Hippocampal formation (tissue), 2 donors: ENCODE data around the gene RGR.
A peak's percentile ranks its signal among the peaks of the same experiment; 100 is the strongest.

Experiments used
- DNase-seq, 2 donors: peaks; one replicate each; lab custom pipeline; 2025; lab: John Stamatoyannopoulos, UW

RGR gene

DNA sequence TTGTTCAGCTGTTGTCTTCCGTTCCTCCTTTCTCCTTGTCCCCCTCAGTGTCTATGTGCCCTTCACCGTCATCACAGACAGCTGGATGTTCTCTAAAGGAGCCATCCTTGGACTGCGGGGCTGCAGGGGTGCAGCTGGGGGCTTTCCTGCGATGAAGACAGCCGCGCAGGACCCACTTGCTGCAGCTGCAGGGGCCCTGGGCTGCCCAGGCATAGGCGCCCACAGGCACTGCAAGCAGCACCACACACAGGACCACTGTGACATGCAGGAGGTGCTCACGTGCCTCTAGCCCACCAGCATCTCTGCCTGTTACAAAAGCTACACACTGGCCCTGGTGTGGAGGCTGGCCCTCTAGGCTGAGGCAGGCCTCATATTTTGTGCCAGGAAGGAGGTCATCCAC is 22.9 kb upstream of the RGR start:
- DNase-seq: no peak

DNA sequence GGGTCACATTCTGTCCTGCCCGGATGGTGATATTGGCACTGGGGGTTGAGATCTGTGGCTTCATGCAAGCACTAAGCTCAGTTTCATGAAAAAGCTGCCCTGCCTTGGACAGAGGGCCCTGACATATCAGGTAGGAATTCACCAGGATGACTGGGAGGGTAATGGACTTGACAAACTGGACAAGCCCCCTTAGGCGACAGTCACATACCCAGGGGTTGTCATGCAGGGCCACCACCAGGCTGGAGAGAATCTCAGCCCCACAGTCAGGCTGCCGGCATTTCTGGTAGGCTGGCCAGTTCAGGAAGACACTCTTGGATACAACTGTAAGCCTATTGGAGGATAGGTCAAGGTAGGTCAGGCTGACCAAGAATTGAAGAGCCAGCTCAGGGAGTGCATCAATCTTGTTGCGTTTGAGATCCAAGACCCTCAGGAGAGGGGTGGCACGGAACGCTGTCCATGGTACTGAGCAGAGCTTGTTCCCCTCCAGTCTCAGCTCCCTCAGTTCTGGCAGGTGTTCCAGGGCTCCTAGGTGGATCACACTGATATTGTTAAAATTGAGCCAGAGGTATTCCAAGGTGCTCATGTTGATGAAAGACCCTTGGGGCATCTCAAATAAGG is 20.3 kb upstream of the RGR start:
- DNase-seq: no peak

DNA sequence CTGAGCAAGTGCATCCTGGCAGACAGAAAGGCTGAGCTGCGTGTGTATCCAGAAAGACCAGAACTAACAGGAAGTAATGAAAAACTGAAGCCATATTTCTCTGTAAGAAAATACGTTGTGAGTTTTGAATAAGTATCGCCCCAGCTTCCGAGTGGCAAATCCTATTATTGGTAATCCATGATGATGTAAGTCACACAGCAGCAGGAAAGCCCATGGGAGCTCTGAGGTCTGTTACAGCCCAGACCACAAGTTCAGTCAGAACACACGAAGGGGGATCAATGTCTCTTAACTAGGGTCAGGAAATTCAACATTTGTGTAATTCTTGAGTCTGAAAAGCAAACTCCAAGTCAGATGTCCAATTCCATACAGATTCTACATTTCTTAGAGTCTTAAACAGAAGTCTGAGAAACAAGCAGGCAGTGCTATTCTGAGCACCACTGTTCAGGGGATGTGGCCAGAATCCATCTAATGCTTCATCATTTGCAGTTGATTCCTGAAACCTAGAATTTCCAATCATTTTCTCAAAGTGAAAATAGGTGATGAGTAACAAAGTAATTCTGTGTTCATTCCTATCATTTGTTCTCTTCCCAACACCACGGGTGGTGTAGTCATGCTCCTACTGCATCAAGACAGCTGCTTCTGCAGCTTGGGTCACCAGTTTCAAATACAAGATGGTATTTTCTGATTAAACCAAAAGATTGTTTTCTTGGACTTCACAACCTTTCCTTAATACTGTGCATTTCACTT is 19.3 kb upstream of the RGR start, which contains the start of gene LRIT2:
TSS of gene LRIT2 (minus strand) at position 118 of the 747 bp plus-strand sequence. CDS start at position 94, 24 bp downstream.
- no peak for DNase-seq

DNA sequence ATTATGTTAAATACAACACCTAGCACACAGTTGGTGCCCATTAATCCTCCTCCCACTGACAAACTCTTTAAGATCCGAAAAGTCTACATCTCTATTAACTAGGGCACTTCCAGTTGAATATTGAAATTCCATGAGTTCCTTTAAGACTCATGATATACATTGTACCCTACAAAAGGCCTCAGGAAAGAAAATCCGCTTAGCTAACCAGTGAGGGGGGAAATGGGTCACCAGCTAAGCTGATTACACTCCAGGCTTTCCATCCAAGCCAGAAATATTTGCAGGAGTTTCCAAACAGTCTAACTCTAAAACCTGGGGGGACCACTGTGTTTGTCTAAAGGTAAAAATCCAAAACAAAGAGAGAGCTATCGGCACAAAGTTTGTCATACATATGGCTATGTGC is 18.2 kb upstream of the RGR start:
- no peak for DNase-seq

DNA sequence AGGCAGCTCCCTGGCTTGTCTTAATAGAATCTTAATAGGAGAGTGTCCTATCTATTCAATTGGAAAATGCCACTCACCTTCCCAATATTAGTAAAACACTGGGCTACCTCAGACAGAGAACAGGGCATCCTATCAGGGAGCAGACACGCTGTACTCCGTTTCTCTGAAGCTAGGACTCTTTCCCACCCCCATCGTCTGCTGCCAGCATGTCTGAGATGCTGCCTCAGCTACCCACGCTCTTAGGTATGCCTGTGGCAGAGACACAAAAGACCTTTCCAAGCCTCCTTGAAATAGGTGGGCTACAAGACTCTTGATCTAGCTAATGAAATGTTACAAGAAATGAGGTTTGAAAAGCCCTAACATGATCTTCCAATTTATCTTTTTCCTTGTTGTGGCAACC is 17.0 kb upstream of the RGR start:
- no peak for DNase-seq

DNA sequence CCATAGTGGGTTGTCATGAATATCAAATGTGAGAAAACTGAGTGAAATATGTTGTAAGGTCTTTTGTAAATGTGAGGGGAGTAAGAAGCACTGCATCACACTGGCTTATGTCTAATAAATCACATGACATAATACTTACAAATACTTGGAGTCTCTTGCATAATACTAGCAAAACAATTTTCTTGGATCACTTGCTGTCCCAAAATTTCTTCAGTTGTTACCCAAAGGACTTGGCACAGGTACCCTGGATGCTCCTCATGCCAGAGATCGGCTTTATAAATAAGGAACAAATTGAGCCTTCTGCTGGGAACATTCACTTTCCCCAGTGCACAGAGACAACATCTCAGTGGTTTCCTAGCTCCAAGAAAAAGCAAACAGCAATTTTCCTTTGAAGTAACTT is 14.5 kb upstream of the RGR start:
- no peak for DNase-seq

DNA sequence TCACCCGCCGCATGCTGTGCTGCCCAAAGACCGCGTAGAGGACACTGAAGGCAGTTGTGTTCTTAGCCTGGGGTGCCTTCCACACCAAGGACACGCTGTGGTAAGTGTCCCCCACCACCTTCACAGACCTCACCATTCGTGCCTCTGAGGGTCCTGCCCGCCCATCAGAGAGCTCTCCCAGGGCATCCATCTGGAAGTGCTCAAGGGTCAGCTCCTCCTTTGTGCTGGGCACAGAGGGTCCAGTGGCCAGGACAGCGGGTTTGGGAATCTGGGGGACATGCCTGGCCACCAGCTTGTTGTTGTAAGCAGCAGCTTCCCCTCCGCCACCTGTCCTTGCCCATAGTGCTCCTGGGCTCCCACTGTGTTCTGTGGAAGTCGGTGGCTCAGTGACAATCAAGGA is 12.5 kb upstream of the RGR start:
- DNase-seq: no peak

DNA sequence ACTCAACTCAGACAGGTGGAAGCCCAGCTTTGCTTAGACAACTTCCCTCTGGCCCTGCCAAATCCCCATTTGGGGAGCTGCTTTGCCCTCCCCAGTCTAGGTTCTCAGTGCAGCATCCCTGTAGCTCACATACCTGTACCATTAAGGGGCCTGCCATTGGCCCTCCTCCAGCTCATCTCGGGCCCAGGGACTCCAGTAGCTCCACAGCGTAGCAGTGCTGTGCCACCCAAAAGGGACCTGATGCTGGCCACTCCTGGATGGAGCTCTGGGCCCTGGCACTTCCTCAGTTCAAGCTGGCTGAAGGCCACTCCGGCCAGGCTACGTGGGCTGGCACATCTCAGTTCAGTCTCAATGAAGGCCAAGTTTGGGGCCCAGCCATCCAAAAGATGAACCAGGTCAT is 10.9 kb upstream of the RGR start:
- DNase-seq: no peak

DNA sequence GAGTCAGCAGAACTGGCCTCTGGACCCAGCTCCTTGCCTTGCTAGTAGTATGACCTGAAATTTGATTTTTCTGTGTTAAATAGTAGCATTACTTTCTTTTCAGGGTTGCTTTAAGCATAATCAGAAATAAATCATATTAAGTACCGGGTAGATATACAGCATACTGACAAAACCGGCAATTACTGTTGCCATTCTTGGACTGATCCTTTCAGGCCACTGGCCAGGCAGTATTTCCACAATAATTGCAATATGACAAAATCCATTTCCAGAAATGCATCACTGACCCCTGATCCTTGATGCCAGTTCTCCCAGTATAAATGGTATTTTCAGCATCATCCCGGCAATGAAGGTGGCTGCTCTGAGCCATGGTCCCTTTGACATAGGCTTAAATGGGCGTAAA is 10.4 kb upstream of the RGR start:
- no peak for DNase-seq

DNA sequence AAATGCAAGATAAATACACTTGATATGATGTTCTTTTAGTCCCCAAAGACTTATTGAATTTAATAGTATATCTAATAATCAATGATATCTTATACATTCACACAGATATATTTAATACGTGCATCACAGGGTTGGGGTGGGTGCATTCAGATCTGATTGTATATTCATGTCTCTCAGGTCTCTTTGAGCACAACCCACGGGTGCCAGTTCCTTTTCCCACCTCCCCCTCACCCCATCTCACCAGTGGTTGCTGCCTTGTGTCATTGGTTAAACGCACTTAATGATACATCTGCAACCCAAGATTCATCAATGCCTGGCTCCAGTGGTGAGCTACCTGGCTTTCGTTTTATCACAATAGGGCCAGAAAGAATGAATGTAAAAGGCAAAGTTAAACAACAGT is 9.8 kb upstream of the RGR start:
- no peak for DNase-seq

DNA sequence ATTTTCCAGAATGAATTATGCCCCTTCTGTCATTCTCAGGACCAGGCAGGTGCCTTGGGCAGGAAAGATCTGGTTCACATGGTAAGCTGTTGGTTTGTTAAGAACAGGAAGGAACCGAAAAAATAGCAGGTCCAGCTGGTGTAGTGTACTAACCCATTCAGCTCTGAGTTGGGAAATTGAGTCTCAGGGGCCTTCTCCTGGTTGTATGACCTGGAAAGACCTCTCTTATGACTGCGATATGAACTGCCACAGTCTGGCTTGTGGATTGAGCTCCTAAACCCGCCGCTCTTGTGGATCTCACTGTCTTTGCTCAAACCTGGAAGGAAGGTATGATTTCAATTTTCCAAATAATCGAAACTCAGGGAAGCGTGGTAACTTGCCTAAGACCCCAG is 8.1 kb upstream of the RGR start:
- no peak for DNase-seq

DNA sequence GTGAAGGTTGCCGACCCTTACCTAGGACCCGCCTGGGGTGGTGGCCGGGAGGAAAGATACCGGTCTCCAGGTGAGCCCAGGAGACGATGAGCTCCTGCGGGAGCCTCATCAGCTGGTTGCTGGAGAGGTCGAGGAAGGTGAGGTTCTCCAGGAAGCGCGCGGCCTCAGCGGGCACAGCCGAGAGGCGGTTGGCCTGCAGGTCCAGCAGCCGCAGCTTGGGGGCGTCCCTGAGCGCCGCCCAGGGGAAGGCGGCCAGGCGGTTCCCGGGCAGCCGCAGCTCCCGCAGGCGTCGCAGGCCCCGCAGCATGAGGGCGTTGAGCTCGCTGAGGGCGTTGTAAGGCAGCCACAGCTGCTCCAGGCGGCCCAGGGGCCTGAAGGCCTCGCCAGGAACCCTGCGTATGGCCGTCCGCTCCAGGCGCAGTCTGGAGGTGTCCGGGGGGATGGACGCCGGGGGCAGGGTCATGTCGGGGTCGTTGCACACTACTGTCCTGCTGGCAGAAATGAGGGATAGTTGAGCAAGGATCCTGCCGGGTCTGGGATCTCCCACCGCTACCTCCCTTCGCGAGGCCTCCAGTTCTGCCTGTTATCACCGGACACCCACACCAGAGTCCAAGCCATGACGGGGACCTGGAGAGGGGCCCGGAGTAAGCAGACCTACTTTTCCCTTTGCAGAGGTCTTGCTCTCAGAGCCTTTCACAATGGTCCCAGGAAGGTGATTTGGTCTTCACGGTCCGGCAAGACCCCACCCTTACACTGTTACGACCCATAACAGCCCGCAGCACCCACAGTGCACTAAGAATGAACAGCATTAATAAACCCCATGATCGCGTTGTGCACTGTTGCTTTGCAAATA is 7.4 kb upstream of the RGR start:
- no peak for DNase-seq

DNA sequence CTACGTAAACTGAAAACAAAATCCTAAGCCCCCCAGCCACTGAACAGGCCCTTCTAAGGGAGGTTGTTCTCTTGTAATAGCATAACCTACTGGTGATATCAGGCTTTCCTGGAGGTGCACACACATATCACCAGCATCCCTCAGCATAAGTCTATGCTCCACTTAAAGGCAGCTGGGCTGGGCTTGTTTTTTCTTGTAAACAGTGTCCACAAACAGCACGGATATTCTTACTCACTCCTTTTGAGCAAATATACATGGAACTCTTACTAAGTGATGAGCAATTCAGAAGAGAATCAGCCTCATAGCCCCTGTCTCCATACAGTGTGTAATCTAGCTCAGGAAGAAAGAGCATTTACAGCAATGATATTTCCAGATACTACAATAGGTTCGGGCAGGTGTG is 5.9 kb upstream of the RGR start:
- DNase-seq: no peak

DNA sequence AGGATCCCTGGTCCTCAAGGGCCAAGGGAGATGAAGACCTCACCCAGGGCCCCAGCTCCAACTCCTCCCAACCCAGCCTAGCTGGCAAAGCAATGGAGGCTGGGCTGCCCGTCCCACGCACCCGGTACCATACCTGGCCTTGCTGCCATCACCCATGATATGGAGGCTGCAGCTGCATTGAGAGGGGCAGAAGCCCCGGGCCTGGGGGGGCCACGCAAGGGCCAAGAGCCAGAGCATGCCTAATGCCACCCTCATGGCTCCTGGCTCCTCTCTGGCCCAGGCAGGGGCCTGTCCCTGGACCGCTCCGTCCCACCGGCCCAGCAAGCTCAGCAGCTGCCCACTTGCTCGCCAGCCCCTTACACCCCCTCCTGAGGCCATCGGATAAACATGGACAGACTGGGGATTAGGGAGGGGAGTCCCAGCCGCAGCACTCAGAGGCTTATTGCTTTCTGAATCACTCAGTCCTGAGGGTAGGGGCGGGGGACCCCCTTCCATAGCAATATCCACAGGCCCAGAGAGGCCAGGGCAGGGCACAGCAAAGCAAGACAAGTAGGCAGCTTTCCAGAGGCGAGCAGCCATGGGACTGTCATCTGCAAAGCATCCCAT is 3.6 kb upstream of the RGR start, which contains the start of gene LRIT1:
TSS of gene LRIT1 (minus strand) at position 362 of the 606 bp plus-strand sequence. CDS start at position 255, 107 bp downstream.
- no peak for DNase-seq

DNA sequence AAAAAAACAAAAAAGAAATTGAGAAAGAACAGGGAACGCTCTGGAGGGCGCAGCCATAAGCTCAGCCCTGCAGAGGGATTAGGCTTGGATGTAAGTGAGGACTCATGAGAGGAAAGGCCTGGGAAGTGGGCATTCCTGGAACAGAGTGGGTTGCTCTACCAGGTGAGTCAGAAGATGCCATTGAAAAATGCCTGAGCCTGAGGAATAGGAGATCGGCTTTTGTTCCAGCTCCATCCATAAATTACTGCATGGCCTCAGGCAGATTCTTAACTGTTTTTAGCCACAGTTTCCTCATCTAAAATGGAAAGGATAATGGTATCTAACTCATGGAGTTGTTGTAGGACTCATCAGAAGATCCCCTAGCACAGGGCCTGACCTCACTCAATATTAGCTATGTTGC is 1.1 kb upstream of the RGR start:
- no peak for DNase-seq

DNA sequence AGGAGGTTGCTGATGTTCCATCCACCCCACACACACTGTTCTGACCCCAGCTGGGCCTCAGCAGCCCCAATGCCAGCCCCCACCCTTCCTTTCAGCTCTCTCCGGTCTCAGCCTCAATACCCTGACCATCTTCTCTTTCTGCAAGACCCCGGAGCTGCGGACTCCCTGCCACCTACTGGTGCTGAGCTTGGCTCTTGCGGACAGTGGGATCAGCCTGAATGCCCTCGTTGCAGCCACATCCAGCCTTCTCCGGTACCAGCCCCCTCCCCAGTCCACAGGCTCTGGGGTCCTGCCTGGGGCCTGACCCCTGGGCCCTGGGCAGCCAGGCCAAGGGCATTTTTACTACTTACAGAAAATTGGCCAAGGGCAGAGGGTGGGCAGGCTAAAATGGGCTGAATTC is 2.6 kb downstream of the RGR start:
- DNase-seq: no peak

DNA sequence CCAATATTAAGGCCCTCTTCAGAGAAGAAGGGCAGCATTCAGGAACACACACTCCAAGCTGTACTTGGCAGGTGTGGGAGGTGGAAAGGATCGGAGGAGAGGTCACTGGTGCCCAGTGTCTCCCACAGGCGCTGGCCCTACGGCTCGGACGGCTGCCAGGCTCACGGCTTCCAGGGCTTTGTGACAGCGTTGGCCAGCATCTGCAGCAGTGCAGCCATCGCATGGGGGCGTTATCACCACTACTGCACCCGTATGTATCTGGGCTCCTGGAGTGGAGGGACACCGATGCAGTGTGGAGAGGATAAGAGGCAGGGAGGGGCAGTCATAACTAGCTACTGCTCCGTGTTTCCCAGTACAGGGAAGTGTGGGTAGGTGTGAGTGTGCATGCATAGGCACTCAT is 3.9 kb downstream of the RGR start:
- DNase-seq: no peak

DNA sequence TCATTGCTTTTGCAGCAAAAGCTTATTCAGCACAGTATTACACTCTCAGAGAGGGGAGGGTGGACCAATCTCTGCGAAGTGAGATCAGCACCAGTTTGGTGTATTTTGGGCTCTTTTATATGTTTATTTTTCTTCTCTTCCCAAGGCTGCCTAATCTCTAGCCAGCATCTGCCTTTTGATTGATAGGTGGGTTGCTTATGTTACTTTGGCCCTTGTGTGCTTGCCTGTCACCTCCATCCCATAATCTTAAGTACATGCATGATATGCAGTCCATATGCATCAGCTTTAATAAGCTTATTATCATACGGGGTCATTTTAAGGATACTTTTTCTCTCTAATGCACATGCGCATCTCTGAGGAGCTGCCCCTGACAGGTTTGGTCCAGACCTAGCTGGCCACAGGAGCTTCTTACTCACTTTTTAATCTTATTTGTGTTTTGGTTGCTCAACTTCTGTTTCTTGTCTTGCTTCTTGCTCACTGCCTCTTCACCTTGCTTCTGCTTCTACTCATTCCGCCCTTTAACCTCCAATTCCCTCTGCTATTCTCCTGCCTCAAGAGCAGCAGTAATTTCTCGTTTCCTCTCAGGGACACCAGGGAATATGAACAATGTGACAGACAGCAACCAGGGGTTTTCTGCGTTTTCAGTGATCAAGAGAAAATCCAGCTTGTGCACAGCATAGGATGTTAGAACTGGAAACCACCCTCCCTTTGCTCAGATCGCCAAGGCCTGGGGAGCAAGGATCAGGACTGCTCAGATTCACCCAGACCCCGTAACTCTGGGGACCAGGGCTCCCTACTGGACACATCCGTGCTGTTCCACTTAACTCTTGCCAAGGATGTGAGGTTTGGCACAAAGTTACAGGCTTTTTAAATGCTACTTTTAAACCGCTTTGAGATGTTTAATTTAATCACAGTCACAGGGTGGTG is 10.0 kb downstream of the RGR start:
- DNase-seq: no peak

DNA sequence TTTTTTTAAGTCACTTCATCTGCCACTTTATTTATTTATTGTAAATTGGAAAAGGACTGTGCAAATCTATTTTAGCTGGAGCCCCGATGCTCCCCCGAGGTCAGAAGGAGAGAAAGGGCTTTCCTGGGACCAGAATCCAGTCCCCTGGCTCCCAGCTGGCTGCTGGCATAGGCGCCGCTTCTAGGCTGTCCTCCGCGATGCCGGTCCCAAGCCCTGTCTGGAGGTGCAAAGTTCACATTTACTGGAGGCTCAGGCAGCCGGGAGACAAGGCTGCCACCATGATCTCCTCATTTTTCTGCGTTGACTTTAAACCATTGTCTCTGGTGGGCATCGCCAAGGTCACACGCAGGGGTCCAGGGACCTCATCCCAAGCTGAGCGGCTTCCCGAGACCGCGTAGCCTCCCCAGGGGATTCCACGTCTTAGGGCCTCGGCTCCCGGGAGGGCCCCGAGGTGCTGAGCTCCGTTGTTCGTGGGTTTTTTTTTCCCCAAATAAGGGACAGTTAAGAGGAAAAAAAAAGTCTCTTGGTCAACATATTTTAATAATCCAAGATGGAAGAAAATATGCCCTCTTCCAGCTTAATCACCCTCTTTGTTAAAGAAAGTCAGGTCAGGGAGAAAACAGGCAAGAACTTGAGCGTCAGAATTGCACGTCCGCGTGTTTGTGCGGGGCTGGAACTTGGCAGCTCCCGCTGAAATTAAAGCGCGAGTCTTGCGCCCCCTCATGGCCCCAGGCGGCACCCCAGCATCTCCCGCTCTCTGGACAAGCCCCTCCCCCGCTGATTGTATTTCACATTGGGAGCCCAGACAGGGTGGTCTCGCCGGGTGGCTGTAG is 11.9 kb downstream of the RGR start:
- peak in 1 of 2 donors; percentile 63 for DNase-seq

DNA sequence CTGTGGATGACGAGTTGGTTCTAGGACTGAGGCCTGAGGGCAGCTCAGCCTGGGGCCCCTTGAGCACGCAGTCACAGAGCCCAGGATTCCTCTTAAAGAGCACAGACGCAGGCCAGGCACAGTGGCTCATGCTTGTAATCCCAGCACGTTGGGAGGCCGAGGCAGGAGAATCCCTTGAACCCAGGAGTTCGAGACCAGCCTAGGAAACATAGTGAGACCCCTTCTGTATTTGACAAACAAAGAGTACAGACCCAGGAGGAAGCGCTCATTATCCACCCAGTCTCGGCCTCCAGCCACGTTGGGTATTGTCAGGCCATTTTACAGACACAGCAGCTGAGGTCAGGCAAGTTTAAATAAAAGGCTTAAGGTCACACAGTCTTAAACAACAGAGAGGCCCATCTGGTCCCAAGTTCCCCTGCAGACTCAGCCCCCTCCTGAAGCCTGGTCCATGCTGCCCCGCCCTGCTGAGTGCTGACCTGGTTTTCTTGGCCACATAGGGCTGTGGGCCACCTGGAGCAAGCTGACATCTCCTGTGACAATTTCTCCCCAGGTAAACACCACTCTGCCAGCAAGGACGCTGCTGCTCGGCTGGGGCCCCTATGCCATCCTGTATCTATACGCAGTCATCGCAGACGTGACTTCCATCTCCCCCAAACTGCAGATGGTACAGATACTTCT is 12.6 kb downstream of the RGR start:
- no peak for DNase-seq
